Esophagus squamous epithelium (tissue), 4 donors: ENCODE measurements around the gene GTPBP6.

ENCODE experiments used
- CTCF ChIP-seq, 6 experiments: fragments of 450-650 bp in 4 of 6; fragments of 200-600 bp in 2 of 6; sonication (generic) in 2 of 6; IDR thresholded peaks; one replicate each; pipeline ENCODE4 v1.5.1; 2016 to 2019; ENCODE audit warnings: antibody characterized with exemption in 6 of 6, mild to moderate bottlenecking in 4 of 6, moderate library complexity in 4 of 6
- POLR2A ChIP-seq, 4 donors: fragments of 450-650 bp; IDR thresholded peaks; one replicate each; pipeline ENCODE4 v1.6.1; 2017; ENCODE audit warnings: antibody characterized with exemption in 4 of 4, mild to moderate bottlenecking in 4 of 4, moderate library complexity in 3 of 4

DNA sequence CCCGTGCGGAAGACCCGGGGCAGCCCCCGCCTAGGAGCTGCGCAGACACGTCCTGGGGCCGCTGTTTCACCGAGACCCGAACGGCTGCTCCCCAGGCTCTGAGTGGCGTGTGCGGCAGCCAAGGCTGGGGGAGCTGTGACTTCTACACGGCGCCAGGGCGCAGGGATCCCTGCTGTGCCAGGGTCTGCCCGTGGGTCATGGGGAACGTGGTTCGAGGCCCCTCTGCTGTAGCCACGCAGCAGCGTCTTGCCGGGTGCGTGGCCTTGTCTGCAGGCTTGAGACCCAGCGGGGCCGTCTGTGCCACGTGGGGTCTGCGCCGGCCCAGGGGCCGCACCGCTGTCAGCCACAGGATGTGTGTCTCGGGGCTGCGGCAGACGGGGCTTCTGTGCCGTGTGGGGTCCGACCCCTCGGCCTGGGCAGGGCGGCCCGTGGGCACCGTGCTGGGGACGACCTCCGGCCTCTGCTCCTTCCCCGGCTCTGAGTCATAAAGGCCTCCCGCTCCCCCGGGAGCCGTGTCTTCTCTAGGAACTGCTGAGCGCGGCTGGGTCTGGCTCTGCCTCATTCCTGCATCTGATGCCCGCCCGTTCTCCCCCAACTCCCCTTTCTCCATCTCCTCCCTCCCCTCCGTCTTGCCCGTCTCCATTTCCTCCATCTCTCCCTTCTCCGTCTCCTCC, 12.7 kb upstream of the GTPBP6 start:
- TF ChIP-seq POLR2A (IDR thresholded peaks at IDR 0.05) (no peak), CTCF (IDR thresholded peaks at IDR 0.05) (no peak)
